D721Med (cell line): ENCODE results near the gene R3HDM1.
"Not testable (repeated sequence)": the region's sequence is repeated elsewhere in the genome, so short reads cannot be mapped to it uniquely, and the experiment has no call there.

Source experiments
- DNase-seq: peaks from one replicate; pipeline ENCODE4 v3.0.0; 2011; ENCODE audit warnings: low spot score; ENCODE audit not compliant: insufficient read length
- FAIRE-seq: peaks from 2 replicates; lab custom pipeline; 2011; peaks lifted over from hg19 to GRCh38; lab: Jason Lieb, UNC
- TF ChIP-seq, protein P1 (sequence below): IDR thresholded peaks from 2 replicates; pipeline ENCODE4 v1.5.1; 2012; ENCODE audit warnings: mild to moderate bottlenecking, control low read depth; ENCODE audit not compliant: insufficient read depth; ENCODE audit errors: missing control alignments

Gene R3HDM1

DNA sequence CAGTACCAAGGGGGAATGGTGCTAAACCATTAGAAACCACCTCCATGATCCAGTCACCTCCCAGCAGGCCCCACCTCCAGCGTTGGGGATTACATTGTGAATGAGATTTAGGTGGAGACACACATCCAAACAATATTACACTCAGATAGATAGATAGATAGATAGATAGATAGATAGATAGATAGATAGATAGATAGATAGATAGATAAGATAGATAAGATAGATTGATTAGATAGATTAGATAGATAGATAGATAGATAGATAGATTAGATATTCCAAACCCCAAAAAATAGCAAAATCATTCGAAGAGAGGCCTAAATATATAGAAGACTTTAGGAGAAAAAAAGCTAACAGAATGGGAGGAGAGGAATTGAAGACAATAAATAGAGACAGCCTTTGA is 167.6 kb downstream of the R3HDM1 start:
- no peak for FAIRE-seq
- DNase-seq, result no peak
- TF ChIP-seq, protein P1, sequence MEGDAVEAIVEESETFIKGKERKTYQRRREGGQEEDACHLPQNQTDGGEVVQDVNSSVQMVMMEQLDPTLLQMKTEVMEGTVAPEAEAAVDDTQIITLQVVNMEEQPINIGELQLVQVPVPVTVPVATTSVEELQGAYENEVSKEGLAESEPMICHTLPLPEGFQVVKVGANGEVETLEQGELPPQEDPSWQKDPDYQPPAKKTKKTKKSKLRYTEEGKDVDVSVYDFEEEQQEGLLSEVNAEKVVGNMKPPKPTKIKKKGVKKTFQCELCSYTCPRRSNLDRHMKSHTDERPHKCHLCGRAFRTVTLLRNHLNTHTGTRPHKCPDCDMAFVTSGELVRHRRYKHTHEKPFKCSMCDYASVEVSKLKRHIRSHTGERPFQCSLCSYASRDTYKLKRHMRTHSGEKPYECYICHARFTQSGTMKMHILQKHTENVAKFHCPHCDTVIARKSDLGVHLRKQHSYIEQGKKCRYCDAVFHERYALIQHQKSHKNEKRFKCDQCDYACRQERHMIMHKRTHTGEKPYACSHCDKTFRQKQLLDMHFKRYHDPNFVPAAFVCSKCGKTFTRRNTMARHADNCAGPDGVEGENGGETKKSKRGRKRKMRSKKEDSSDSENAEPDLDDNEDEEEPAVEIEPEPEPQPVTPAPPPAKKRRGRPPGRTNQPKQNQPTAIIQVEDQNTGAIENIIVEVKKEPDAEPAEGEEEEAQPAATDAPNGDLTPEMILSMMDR, result no peak

DNA sequence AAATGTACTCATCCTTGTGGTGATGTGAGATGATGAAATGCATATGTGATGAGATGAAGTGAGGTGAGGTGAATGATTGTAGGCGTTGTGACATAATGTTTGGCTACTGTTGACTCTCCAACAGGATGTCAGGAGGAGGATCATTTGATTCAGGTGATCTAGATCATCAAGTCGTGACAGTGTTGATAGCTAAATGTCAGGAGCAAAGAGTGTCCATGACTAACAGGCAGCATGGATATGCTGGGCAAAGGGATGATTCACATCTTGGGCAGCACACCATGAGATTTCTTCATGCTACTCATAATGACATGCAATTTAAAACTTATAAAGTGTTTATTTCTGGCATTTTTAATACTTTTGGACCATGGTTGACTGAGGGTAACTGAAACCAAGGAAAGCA is 170.2 kb downstream of the R3HDM1 start:
- FAIRE-seq, result no peak
- DNase-seq, result no peak
- TF ChIP-seq, protein P1, result no peak

DNA sequence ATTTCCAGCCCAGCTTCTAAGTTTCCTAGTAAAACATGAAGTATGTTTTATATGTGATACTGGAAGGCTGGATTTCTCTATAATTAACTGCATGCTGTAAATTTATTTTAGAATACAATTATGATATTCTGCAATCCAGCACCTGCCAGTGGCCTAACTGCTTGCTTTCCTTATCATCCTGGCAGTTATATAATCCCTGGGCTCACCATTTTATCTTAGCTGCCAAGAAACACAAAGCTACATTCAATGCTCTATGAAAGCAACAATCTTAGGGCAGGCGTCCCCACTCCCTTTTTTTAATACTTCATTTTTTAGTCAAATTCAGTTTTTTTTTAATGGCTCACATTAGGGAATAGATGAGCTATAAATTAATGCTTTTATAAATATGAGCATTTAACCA is 172.0 kb downstream of the R3HDM1 start:
- TF ChIP-seq, protein P1, result no peak
- FAIRE-seq (no peak), DNase-seq (no peak)

DNA sequence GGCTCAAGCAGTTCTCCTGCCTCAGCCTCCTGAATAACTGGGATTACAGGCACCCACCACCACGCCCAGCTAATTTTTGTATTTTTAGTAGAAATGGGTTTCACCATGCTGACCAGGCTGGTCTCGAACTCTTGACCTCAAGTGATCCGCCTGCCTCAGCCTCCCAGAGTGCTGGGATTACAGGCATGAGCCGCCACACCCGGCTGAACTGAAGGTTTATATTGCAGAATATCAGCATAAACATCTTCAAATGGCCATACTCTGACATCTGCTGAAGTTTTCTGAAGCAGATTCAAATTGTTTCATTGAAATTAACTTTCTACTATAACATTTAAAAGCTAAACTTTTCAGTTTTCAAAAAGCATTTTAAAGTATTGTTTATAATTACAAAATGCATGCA is 172.8 kb downstream of the R3HDM1 start:
- DNase-seq, FAIRE-seq: not testable (repeated sequence)

DNA sequence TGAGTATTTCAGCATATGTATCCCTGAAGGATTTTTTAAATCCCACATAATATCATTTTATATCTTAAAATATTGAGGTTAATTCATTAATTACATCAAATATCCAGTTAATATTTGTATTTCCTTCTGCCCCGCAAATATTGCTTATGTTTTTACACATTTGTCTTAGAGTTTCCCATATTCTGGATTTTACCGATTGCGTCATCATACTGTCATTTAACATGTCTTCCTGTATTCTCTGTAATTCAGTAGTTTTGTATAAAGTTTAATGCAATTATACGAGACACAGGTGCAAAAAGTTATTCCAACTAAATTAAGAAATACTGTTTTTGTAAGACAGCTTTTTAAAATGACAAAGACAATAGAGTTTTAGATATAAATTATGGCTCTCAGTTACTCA is 176.9 kb downstream of the R3HDM1 start:
- FAIRE-seq (no peak), DNase-seq (no peak)
- TF ChIP-seq, protein P1, result no peak

DNA sequence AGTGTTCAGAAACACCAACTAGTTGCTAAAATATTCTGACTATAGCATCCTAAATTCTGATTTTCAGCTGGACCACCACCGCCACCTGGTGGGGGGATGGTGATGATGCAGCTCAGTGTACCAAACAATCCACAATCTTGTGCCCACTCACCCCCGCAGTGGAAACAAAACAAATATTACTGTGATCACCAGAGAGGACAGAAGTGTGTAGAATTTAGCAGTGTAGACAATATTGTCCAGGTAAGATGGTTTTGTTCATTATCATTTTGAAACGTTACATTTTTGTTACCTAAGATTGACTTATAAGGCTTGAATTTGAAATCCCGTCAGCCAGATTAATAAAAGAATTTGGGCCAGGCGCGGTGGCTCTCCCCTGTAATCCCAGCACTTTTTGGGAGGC is 178.7 kb downstream of the R3HDM1 start:
- DNase-seq (no peak), FAIRE-seq (no peak)
- TF ChIP-seq, protein P1, result peak; percentile 91

DNA sequence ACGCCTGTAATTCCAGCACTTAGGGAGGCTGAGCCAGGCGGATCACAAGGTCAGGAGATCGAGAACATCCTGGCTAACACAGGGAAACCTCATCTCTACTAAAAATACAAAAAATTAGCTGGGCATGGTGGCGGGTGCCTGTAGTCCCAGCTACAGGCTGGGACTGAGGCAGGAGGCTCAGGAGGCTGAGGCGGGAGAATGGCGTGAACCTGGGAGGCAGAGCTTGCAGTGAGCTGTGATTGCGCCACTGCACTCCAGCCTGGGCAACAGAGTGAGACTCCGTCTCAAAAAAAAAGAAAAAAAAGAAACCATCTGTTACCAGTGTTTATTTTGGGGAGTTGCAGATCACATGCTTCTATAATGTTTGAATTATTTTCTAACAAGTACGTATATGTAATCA is 183.8 kb downstream of the R3HDM1 start:
- FAIRE-seq, result not testable (repeated sequence)

DNA sequence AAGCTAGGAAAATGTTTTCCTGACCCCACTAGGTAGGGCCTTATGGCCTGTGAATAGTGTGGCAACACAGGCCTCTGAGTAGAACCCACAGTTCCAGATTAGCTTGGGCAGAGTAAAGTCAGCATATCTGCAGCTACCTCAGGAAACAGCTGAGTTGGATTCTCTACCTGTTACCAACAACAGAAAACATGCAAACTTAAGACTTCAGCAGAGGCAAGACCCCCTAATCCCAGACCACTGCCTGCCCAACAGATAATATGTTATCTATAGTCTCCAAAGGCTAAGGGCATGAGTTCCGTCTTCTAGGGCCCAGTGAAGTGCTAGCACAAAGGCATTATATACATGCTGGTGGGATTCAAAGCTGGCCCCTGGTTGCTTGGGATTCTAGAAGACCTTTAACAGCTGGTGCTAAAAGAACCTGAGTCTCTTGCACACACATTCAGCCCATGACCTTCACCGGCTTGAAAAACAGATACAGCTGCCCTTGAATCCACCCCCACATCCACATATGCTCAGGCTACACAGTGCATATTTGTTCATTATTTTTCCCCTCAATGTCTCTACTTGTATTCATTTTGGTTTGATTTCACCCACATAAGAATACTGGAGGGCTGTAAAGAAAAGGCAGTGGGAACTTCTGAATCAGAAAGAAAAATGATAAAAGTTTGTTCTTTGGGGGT is 196.9 kb downstream of the R3HDM1 start:
- no peak for FAIRE-seq
- DNase-seq, result no peak
- TF ChIP-seq, protein P1, result no peak

More for the DNA sequence above, 183.8 kb downstream of the R3HDM1 start:
- DNase-seq, result not testable (repeated sequence)
